ENCODE measurements around the gene C2orf92.

The C2orf92 gene

GRCh38 chr2:97673182-97673914 lies 3.8 kb downstream of the C2orf92 start:
- no peak for TF ChIP-seq ZNF565 (CRISPR knock-in tag; conservative IDR thresholded peaks at IDR 0.05; ENCODE audit: low read depth)
- no peak for TF ChIP-seq CREB5 (CRISPR knock-in tag; IDR thresholded peaks at IDR 0.05; ENCODE audit: low read depth)
- TF ChIP-seq BACH2 (CRISPR knock-in tag; IDR thresholded peaks at IDR 0.05; ENCODE audit: borderline replicate concordance) = no peak
- no peak for TF ChIP-seq ZC3H10 (CRISPR knock-in tag; IDR thresholded peaks at IDR 0.05)
- TF ChIP-seq PPARA (CRISPR knock-in tag; IDR thresholded peaks at IDR 0.05; ENCODE audit: borderline replicate concordance) = no peak

DNA sequence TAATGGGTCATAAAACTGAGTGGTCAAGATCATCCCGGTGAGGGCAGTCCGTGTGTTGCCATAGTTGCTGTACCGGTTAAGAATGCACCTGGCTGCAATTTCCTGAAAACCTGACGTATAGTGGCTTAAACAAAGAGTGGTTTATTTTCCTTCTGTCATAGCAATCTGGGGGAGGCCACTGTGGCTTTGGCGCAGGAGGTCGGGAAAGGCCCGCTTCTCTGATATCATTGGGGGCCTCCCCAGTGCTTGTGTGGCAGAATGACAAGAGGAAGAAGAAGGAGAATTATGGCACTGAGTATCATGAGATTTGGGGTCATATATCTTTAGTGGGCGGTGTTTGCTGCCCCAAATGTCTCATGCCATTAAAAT lies 4.4 kb downstream of the C2orf92 start:
- no peak for ATAC-seq
- TF ChIP-seq RARB (CRISPR knock-in tag; IDR thresholded peaks at IDR 0.05) (no peak), OSR1 (CRISPR knock-in tag; IDR thresholded peaks at IDR 0.05) (no peak), ZFP30 (CRISPR knock-in tag; IDR thresholded peaks at IDR 0.05) (no peak), SNAI2 (CRISPR knock-in tag; IDR thresholded peaks at IDR 0.05) (no peak), PATZ1 (CRISPR knock-in tag; IDR thresholded peaks at IDR 0.05; ENCODE audit: borderline replicate concordance) (no peak), ZNF565 (CRISPR knock-in tag; conservative IDR thresholded peaks at IDR 0.05; ENCODE audit: low read depth) (no peak), ESRRG (CRISPR knock-in tag; IDR thresholded peaks at IDR 0.05) (no peak), CREB5 (CRISPR knock-in tag; IDR thresholded peaks at IDR 0.05; ENCODE audit: low read depth) (no peak), CSDC2 (CRISPR knock-in tag; IDR thresholded peaks at IDR 0.05) (no peak)

More at GRCh38 chr2:97673182-97673914, 3.8 kb downstream of the C2orf92 start:
- no peak for ATAC-seq

- TF ChIP-seq TCF4 (CRISPR knock-in tag; IDR thresholded peaks at IDR 0.05; ENCODE audit: borderline replicate concordance) (no peak), ZNF70 (CRISPR knock-in tag; IDR thresholded peaks at IDR 0.05) (no peak), TOX (CRISPR knock-in tag; IDR thresholded peaks at IDR 0.05; ENCODE audit: borderline replicate concordance) (no peak), OSR1 (CRISPR knock-in tag; IDR thresholded peaks at IDR 0.05) (no peak), ISL1 (CRISPR knock-in tag; IDR thresholded peaks at IDR 0.05) (no peak), ESRRG (CRISPR knock-in tag; IDR thresholded peaks at IDR 0.05) (no peak), ZC3H10 (CRISPR knock-in tag; IDR thresholded peaks at IDR 0.05) (no peak), PATZ1 (CRISPR knock-in tag; IDR thresholded peaks at IDR 0.05; ENCODE audit: borderline replicate concordance) (no peak), TSHZ2 (CRISPR knock-in tag; IDR thresholded peaks at IDR 0.05) (no peak), CSDC2 (CRISPR knock-in tag; IDR thresholded peaks at IDR 0.05) (no peak)
- ATAC-seq = no peak
Observed at GRCh38 chr2:97675430-97676113, 6.1 kb downstream of the C2orf92 start.
